Fibroblast of the aortic adventitia (primary cell): ENCODE measurements around the gene GAREM2. TPM values are rescaled to one million over a fixed set of nuclear protein-coding genes. Genes with fewer than 3 reads are reported as not detected.
A peak's percentile ranks its signal among the peaks of the same experiment; 100 is the strongest.

Experiments
- DNase-seq: peaks from one replicate; pipeline ENCODE4 v3.0.0-alpha.2; 2010; ENCODE audit warnings: low read depth
- H3K4me3 ChIP-seq: 2 replicates; pipeline ENCODE4 v1.5.1; 2011; ENCODE audit warnings: low read depth, mild to moderate bottlenecking, control low read depth, low read length, moderate library complexity
- CTCF ChIP-seq: IDR thresholded peaks from 2 replicates; pipeline ENCODE4 v1.5.1; 2011; ENCODE audit warnings: mild to moderate bottlenecking, low read length, control low read depth, inconsistent platforms; ENCODE audit not compliant: insufficient read depth
- total RNA-seq: library from RNA; depleted of rRNA; stranded (reverse); fragments of >200 nt; gene quantifications from 2 replicates; pipeline ENCODE4 v1.2.3, GENCODE V29; 2012; ENCODE audit warnings: low replicate concordance

GAREM2 gene
- total RNA-seq, 1 donor: 2.4 TPM

GRCh38 chr2:26139269-26140183 is 33.4 kb upstream of the GAREM2 start:
- H3K4me3 ChIP-seq: no peak overlapping the region
- no peak for DNase-seq
- TF ChIP-seq CTCF: no peak

DNA sequence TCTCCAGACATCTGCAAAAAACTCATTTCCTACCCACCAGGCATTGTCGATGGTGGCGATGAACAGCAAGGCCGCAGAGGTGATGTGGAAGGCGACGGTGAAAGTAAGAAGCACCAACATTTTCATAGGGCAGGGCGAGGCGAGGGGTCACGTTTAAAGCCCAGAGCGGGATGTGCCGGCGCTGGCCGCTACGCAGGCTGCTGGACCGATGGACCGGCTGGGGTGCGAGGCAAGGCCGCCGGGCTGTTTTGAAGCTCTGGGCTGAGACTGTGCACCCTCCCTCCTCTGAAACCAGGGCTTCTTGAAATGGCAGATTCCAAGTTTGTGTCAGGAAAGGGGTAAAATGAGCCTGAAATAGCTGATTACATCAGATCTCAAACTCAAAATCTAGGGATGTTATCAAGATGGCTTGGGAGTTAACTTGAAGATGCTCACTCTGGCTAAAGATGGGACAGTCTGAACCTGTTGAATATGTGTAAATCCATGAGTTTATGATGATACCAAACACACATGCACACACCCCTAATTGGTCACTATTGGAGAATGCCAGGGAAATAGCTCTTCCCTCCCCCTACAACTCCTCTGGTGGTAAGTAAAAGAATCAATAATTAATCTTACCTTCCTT is 31.6 kb upstream of the GAREM2 start:
- no peak for DNase-seq
- H3K4me3 ChIP-seq: no peak overlapping the region

DNA sequence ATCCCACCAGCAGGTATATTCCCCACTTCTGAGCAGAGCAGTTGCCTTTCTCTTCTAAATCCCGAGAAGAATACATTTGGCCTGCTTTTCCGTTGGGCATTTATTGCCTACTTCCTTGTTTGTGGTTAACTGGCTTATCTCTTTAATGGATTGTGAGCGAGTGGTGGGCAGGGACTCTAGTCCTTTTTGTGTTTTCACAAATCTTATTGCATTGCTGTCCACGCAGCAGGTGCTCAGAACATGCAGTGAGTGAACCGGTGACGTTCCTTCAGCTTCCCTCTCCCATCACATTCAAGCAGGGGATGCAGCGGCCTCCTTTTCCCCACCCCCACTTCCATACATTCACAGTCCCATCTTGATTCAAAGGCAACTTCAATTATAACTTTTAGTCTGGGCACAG is 28.9 kb upstream of the GAREM2 start:
- no peak for TF ChIP-seq CTCF
- no peak for DNase-seq
- no peak overlapping the region for H3K4me3 ChIP-seq

More for the DNA sequence above, 31.6 kb upstream of the GAREM2 start:
- TF ChIP-seq CTCF: no peak

DNA sequence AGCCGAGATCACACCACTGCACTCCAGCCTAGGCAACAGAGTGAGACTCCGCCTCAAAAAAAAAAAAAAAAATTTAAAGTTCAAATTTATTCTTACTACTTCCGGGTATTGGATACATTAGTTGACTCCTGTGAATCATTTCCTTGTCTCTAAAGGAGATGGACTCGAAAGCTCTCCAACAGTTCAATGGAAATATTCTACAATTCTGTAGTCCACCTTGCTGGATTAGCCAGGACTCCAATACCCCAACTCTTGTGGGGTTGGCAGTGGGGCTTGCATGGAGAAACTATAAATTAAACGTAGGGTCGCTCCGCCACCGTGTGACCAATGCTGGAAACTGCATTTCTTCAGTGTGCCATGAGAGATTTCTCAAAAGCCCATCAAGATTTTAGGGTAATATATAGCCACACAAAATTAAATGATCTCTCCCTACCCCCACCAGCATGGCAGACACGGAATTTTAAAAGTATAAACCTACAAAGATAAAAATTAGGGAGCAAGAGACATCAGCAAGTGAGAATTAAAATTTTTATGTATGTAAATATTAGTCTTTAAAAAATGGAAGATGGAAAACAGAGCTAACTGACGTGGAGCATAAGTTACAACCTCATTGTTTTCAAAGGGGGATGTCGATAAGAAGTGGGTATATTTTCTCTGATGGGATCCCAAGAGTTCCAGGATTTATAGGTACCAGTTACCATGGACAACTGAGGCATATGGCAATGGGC is 27.8 kb upstream of the GAREM2 start:
- TF ChIP-seq CTCF: peak; percentile 74
- H3K4me3 ChIP-seq: no peak overlapping the region
- DNase-seq: peak; percentile 74

GRCh38 chr2:26148501-26148900 is 24.4 kb upstream of the GAREM2 start:
- H3K4me3 ChIP-seq: no peak overlapping the region
- peak; percentile 24 for DNase-seq
- no peak for TF ChIP-seq CTCF

GRCh38 chr2:26150243-26150642 is 22.6 kb upstream of the GAREM2 start:
- no peak overlapping the region for H3K4me3 ChIP-seq
- TF ChIP-seq CTCF: no peak
- no peak for DNase-seq
